ENCODE results near the gene KRTAP5-5. TPM values are rescaled to one million over a fixed set of nuclear protein-coding genes. Genes with fewer than 3 reads are reported as not detected.

The KRTAP5-5 gene
- total and polyA plus RNA-seq, 2 of the 8 experiments (the other 6 are each of a cell fraction or from before 2014, with no cell fraction given) = 0.09 TPM; not detected in 1

DNA sequence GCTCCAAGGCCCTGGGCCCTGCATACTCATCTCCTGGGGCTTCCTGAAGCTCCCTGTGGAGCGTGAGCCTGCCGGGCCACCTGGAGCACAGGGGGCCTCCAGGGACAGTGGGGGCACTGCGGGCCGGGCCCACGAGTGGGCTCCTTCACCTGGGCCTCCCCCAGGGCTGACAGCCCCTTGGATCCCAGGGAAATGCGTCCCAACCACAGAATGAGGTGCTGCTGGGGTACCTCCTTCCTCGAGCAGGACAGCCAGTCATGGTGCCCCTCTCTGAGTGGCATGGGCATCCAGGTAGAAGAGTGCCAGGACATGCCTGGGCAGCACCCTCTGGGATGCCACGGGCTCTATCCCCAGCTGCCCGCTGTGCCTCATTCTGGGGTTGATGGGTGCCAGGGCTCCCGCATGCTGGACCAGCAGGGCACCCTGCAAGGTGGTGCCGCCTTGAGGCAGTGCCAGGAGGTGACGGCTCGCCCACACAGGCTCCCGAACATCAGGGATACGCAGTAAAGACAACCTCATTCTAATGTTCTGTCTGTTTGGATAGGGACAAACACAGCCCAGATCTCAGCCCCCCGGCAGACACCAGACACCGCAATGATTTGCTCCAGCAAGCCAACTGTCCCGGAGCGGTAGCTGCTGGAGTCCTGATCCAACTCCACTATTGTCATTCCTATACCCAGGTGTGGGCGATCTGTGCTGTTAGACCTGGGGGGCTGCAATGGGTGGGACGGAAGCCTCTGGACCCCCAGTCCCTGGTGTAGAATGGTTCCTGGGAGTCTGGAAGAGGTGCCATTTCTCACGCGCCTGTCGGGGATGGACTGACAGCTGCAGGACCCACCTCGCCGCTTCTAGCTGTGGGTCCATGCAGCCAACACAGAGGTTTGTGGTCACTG, 25.8 kb downstream of the KRTAP5-5 start:
- no peak overlapping the region for H3K18ac ChIP-seq (ENCODE audit: extremely low read depth, low read length)
- H3K9me3 ChIP-seq (ENCODE audit: insufficient read depth in 2 of 2, low read depth in 1 of 2, low read length in 1 of 2) = no peaks in the 10 kb centered on the region
- FAIRE-seq (no peak), DNase-seq (ENCODE audit: low read depth in 1 of 2, low spot score in 2 of 2) (no peak)
- CTCF ChIA-PET (ENCODE audit: partially characterized antibody) = interaction anchor here (3.0 to 10.1 kb wide), 7 partner anchors 23 to 498 kb away, joined by 9 to 166 read pairs (median 35); partner anchors contain the start of gene SYT8
- H2BK5ac ChIP-seq (ENCODE audit: low read depth, low read length) = peak overlapping the region; percentile 66; the same call in 1 of the 2 replicates
- peaks cover 0 to 6% (median 2%) of the 10 kb centered on the region in 4 experiments; a peak in 3 of 7 replicates for H3K4me1 ChIP-seq (replicated peaks in 1 of 4; ENCODE audit: control insufficient read depth in 3 of 4, insufficient read depth in 4 of 4, low read length in 3 of 4)
- no peak overlapping the region for H3K27ac ChIP-seq (ENCODE audit: low read depth, low read length)
- H3K4ac ChIP-seq (replicated peaks; ENCODE audit: insufficient read length, low read depth, low read length) = no peak overlapping the region
- H2BK20ac ChIP-seq (ENCODE audit: low read length) = no peak overlapping the region
- no peak overlapping the region for H2BK120ac ChIP-seq (replicated peaks; ENCODE audit: low read depth, low read length)
- H3K79me2 ChIP-seq (ENCODE audit: control insufficient read depth in 1 of 2, insufficient read depth in 2 of 2, low read length in 2 of 2) = no peaks in the 10 kb centered on the region
- no peak overlapping the region for H3K9ac ChIP-seq (replicated peaks in 1 of 4; ENCODE audit: extremely low read depth in 1 of 4, low read depth in 3 of 4, low read length in 3 of 4)
- no peak overlapping the region for H2AK5ac ChIP-seq (ENCODE audit: low read depth, low read length)
- H4K5ac ChIP-seq (ENCODE audit: insufficient read length, low read depth, low read length) = no peak overlapping the region
- no peak overlapping the region for H3K4me3 ChIP-seq (ENCODE audit: extremely low read depth in 1 of 4, insufficient read depth in 2 of 4, low read depth in 3 of 4, low read length in 4 of 4)
- no peak overlapping the region for H3K4me2 ChIP-seq (ENCODE audit: insufficient read depth in 1 of 2, low read depth in 2 of 2, low read length in 2 of 2)
- H4K20me1 ChIP-seq (replicated peaks in 1 of 2; ENCODE audit: control insufficient read depth in 1 of 2, insufficient read depth in 2 of 2, low read length in 2 of 2) = no peaks in the 10 kb centered on the region
- H3K27me3 ChIP-seq (replicated peaks in 1 of 4; ENCODE audit: control insufficient read depth in 3 of 4, extremely low read depth in 1 of 4, insufficient read depth in 3 of 4, low read length in 3 of 4) = peaks cover 0 to 9% (median 6%) of the 10 kb centered on the region in 4 experiments; a peak in 4 of 7 replicates
- H3K14ac ChIP-seq (ENCODE audit: insufficient read length) = no peak overlapping the region
- H2BK15ac ChIP-seq (ENCODE audit: low read length) = no peak overlapping the region
- no peak overlapping the region for H3K23ac ChIP-seq (ENCODE audit: insufficient read length)
- 0 out of 2 replicates have a peak overlapping the region, but pooled peaks have one; percentile 17 for H2BK12ac ChIP-seq (ENCODE audit: low read depth, low read length)
- H3K56ac ChIP-seq (replicated peaks; ENCODE audit: insufficient read length, low read depth, low read length) = no peak overlapping the region
- H4K8ac ChIP-seq (ENCODE audit: extremely low read depth, insufficient read depth, low read length) = no peak overlapping the region; the same call in 1 of the 2 replicates
- 86% methylated on average over 26 of the region's 26 CpGs; no CpG with 5 or more reads in 1 of the 2 experiments for WGBS, 2 experiments (ENCODE audit: extremely low coverage in 1 of 2, insufficient coverage in 1 of 2, insufficient read length in 1 of 2, insufficient replicate concordance in 2 of 2, low coverage in 1 of 2, low lambda C conversion rate in 2 of 2, missing lambda C conversion rate in 1 of 2)
- no peaks in the 10 kb centered on the region for H3K79me1 ChIP-seq (ENCODE audit: low read depth, low read length)
- peak overlapping the region; percentile 54 for H4K91ac ChIP-seq (replicated peaks; ENCODE audit: insufficient read length, low read length)
- POLR2A ChIA-PET (ENCODE audit: partially characterized antibody) = no interaction called here
- no peak overlapping the region for H2AFZ ChIP-seq (ENCODE audit: low read length)
- H3K23me2 ChIP-seq (ENCODE audit: low read depth, low read length) = no peaks in the 10 kb centered on the region
- no peaks in the 10 kb centered on the region for H3K36me3 ChIP-seq (ENCODE audit: control insufficient read depth in 2 of 4, insufficient read depth in 4 of 4, low read length in 3 of 4)
- no peak for TF ChIP-seq RAD21 (IDR thresholded peaks at IDR 0.05 in 1 of 2, conservative IDR thresholded peaks at IDR 0.05 in 1 of 2; ENCODE audit: low read depth in 2 of 2, low read length in 2 of 2)
- TF ChIP-seq CHD2 (IDR thresholded peaks at IDR 0.05; ENCODE audit: low read length) = no peak
- TF ChIP-seq MAFK (IDR thresholded peaks at IDR 0.05; ENCODE audit: low read depth, low read length) = no peak
- no peak for TF ChIP-seq POU5F1 (IDR thresholded peaks at IDR 0.05; ENCODE audit: low read depth, low read length)
- TF ChIP-seq TBP (IDR thresholded peaks at IDR 0.05; ENCODE audit: low read depth, low read length) = no peak
- no peak for TF ChIP-seq GTF2F1 (IDR thresholded peaks at IDR 0.05; ENCODE audit: borderline replicate concordance, low read depth, low read length)
- no peak for TF ChIP-seq CTBP2 (IDR thresholded peaks at IDR 0.05; ENCODE audit: borderline replicate concordance, insufficient read depth, insufficient read length, low read length)
- no peak for TF ChIP-seq GABPA (IDR thresholded peaks at IDR 0.05; ENCODE audit: borderline replicate concordance, insufficient read depth, low read length)
- TF ChIP-seq SP1 (IDR thresholded peaks at IDR 0.05; ENCODE audit: low read depth, low read length) = no peak
- TF ChIP-seq POLR2AphosphoS5 (IDR thresholded peaks at IDR 0.05; ENCODE audit: low read depth, low read length) = no peak
- TF ChIP-seq HDAC6 (IDR thresholded peaks at IDR 0.05; ENCODE audit: low read depth, low read length) = no peak
